GM23338 (cell line): ENCODE results near the gene EDIL3. TPM values are rescaled to one million over a fixed set of nuclear protein-coding genes. Genes with fewer than 3 reads are reported as not detected.
A peak's percentile ranks its signal among the peaks of the same experiment; 100 is the strongest.

Experiments
- ATAC-seq: fragments of 200-7000 bp; cut with Tn5 transposase; 3 replicates; pipeline ENCODE4 v1.9.1; 2020
- DNase-seq: peaks from one replicate; pipeline ENCODE4 v3.0.0-alpha.2; 2015; ENCODE audit warnings: low spot score
- H2AFZ ChIP-seq: fragments of 200-600 bp; sonication (generic); 2 replicates; pipeline ENCODE4 v1.8.0; 2016; ENCODE audit warnings: antibody characterized with exemption, mild to moderate bottlenecking, moderate library complexity
- H3F3A ChIP-seq: fragments of 200-600 bp; sonication (generic); replicated peaks from 2 replicates; pipeline ENCODE4 v1.8.0; 2017; ENCODE audit warnings: antibody characterized with exemption, mixed run types, low read depth
- H3K27ac ChIP-seq: fragments of 200-600 bp; sonication (generic); 2 replicates; pipeline ENCODE4 v1.6.1; 2016; ENCODE audit warnings: low read depth
- H3K27me3 ChIP-seq: fragments of 200-600 bp; sonication (generic); 2 replicates; pipeline ENCODE4 v1.8.0; 2016; ENCODE audit warnings: mild to moderate bottlenecking, mixed run types, moderate library complexity; ENCODE audit not compliant: insufficient read depth
- H3K36me3 ChIP-seq: fragments of 200-600 bp; sonication (generic); 2 replicates; pipeline ENCODE4 v1.8.0; 2016; ENCODE audit warnings: mild to moderate bottlenecking; ENCODE audit not compliant: insufficient read depth
- H3K4me1 ChIP-seq: fragments of 200-600 bp; sonication (generic); 2 replicates; pipeline ENCODE4 v1.8.0; 2016; ENCODE audit warnings: mild to moderate bottlenecking, moderate library complexity; ENCODE audit not compliant: insufficient read depth
- H3K4me2 ChIP-seq: fragments of 200-600 bp; sonication (generic); 2 replicates; pipeline ENCODE4 v1.7.1; 2017; ENCODE audit warnings: mixed run types
- H3K4me3 ChIP-seq: fragments of 200-600 bp; sonication (generic); 2 replicates; pipeline ENCODE4 v1.6.1; 2016; ENCODE audit warnings: mixed run types
- H3K79me2 ChIP-seq: fragments of 200-600 bp; sonication (generic); replicated peaks from 2 replicates; pipeline ENCODE4 v1.8.0; 2017; ENCODE audit warnings: mild to moderate bottlenecking; ENCODE audit not compliant: insufficient read depth
- H3K9me2 ChIP-seq: fragments of 200-600 bp; sonication (generic); 2 replicates; pipeline ENCODE4 v1.8.0; 2017; ENCODE audit not compliant: insufficient read depth
- H4K20me1 ChIP-seq: fragments of 200-600 bp; sonication (generic); replicated peaks from 2 replicates; pipeline ENCODE4 v1.8.0; 2017; ENCODE audit warnings: mild to moderate bottlenecking; ENCODE audit not compliant: insufficient read depth
- H3K27ac Mint-ChIP-seq: 2 replicates; pipeline ENCODE4 v1.8.0; 2020; ENCODE audit warnings: inconsistent platforms, mild to moderate bottlenecking, moderate library complexity, mixed read lengths
- H3K27me3 Mint-ChIP-seq: 3 replicates; pipeline ENCODE4 v1.8.0; 2022; ENCODE audit warnings: low read depth, mild to moderate bottlenecking, moderate library complexity, mixed read lengths, inconsistent platforms; ENCODE audit not compliant: insufficient read depth, poor library complexity
- H3K36me3 Mint-ChIP-seq: 3 replicates; pipeline ENCODE4 v1.8.0; 2021; ENCODE audit warnings: low read depth, mild to moderate bottlenecking, inconsistent platforms, moderate library complexity, mixed read lengths
- H3K4me1 Mint-ChIP-seq: 3 replicates; pipeline ENCODE4 v1.8.0; 2020; ENCODE audit warnings: mild to moderate bottlenecking, inconsistent platforms, mixed read lengths
- H3K4me3 Mint-ChIP-seq: 3 replicates; pipeline ENCODE4 v1.8.0; 2021; ENCODE audit warnings: moderate library complexity, mild to moderate bottlenecking, inconsistent platforms, mixed read lengths
- H3K9me3 Mint-ChIP-seq: 3 replicates; pipeline ENCODE4 v1.8.0; 2020; ENCODE audit warnings: moderate library complexity, mild to moderate bottlenecking, inconsistent platforms, mixed read lengths
- EZH2 ChIP-seq: fragments of 200-600 bp; sonication (generic); IDR thresholded peaks from one replicate; pipeline ENCODE4 v1.8.0; 2017; ENCODE audit warnings: antibody characterized with exemption, mild to moderate bottlenecking, low read depth; ENCODE audit not compliant: unreplicated experiment
- JUNB ChIP-seq: IDR thresholded peaks from one replicate; pipeline ENCODE4 v1.6.1; 2016; ENCODE audit warnings: antibody characterized with exemption; ENCODE audit not compliant: unreplicated experiment
- NANOG ChIP-seq: IDR thresholded peaks from 2 replicates; pipeline ENCODE4 v1.6.1; 2016; ENCODE audit warnings: antibody characterized with exemption, borderline replicate concordance
- ZNF114 ChIP-seq: fragments of 250-450 bp; sonication (Bioruptor Pico); IDR thresholded peaks from 2 replicates; pipeline ENCODE4 v1.5.0; 2020; ENCODE audit warnings: mild to moderate bottlenecking, moderate library complexity
- polyA plus RNA-seq: library from polyadenylated mRNA; unstranded; fragments of >200 nt; fragmentation: Nextera tagmentation; extraction: Ambion mirVana; gene quantifications from 2 replicates; pipeline ENCODE4 v1.2.1, GENCODE V29; 2016
- total RNA-seq: library from RNA; depleted of rRNA; stranded (reverse); fragments of >200 nt; shearing (Covaris generic); gene quantifications from 2 replicates; pipeline ENCODE4 v1.2.3, GENCODE V29; 2014
- TF ChIP-seq, protein P1 (sequence below): IDR thresholded peaks from one replicate; pipeline ENCODE4 v1.6.1; 2018; ENCODE audit warnings: antibody characterized with exemption; ENCODE audit not compliant: unreplicated experiment
- TF ChIP-seq, protein P2 (sequence below): IDR thresholded peaks from 2 replicates; pipeline ENCODE4 v1.6.1; 2016; ENCODE audit warnings: antibody characterized with exemption

EDIL3 gene
- total and polyA plus RNA-seq, 2 experiments from 2014 or later, result 43.3 to 61.9 TPM

DNA sequence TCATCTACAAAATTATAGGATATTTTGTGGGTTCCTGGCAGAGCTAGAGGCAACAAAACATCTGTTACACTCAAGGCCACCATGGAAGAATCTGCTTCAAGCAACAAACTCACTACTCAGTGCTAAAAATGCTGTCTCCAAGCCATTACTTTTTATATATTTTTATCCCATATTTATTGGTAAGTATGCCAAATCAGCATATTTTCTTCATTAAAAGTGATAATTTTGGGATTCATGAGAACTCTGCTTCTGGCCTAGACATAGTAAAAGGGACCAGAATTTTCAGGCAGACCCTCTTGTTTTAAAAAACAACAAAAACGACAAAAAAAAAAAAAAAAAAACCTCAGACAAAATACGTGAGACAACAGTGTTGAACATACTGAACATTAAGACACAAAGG lies 236.0 kb downstream of the EDIL3 start:
- no peaks in the 10 kb centered on the region for H3K36me3 Mint-ChIP-seq
- Histone ChIP-seq H3F3A (no peaks in the 10 kb centered on the region), H3K36me3 (no peaks in the 10 kb centered on the region), H3K4me1 (peaks cover 5% of the 10 kb centered on the region; the same call in 1 of the 2 replicates), H4K20me1 (no peaks in the 10 kb centered on the region), H3K9me2 (no peaks in the 10 kb centered on the region), H3K4me3 (no peak overlapping the region), H3K27ac (no peak overlapping the region), H3K79me2 (no peaks in the 10 kb centered on the region), H3K4me2 (no peak overlapping the region), H3K27me3 (no peaks in the 10 kb centered on the region), H2AFZ (no peak overlapping the region)
- no peaks in the 10 kb centered on the region for H3K9me3 Mint-ChIP-seq
- H3K4me1 Mint-ChIP-seq, result peaks cover 6% of the 10 kb centered on the region; the same call in 2 of the 3 replicates
- no peak for ATAC-seq
- no peak for DNase-seq
- H3K27ac Mint-ChIP-seq, result peak overlapping the region; percentile 31; the same call in 1 of the 2 replicates
- H3K4me3 Mint-ChIP-seq, result no peak overlapping the region
- H3K27me3 Mint-ChIP-seq, result no peaks in the 10 kb centered on the region
- TF ChIP-seq EZH2, result no peak
- TF ChIP-seq, protein P1, sequence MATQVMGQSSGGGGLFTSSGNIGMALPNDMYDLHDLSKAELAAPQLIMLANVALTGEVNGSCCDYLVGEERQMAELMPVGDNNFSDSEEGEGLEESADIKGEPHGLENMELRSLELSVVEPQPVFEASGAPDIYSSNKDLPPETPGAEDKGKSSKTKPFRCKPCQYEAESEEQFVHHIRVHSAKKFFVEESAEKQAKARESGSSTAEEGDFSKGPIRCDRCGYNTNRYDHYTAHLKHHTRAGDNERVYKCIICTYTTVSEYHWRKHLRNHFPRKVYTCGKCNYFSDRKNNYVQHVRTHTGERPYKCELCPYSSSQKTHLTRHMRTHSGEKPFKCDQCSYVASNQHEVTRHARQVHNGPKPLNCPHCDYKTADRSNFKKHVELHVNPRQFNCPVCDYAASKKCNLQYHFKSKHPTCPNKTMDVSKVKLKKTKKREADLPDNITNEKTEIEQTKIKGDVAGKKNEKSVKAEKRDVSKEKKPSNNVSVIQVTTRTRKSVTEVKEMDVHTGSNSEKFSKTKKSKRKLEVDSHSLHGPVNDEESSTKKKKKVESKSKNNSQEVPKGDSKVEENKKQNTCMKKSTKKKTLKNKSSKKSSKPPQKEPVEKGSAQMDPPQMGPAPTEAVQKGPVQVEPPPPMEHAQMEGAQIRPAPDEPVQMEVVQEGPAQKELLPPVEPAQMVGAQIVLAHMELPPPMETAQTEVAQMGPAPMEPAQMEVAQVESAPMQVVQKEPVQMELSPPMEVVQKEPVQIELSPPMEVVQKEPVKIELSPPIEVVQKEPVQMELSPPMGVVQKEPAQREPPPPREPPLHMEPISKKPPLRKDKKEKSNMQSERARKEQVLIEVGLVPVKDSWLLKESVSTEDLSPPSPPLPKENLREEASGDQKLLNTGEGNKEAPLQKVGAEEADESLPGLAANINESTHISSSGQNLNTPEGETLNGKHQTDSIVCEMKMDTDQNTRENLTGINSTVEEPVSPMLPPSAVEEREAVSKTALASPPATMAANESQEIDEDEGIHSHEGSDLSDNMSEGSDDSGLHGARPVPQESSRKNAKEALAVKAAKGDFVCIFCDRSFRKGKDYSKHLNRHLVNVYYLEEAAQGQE, result no peak
- TF ChIP-seq NANOG, result no peak
- TF ChIP-seq, protein P2, sequence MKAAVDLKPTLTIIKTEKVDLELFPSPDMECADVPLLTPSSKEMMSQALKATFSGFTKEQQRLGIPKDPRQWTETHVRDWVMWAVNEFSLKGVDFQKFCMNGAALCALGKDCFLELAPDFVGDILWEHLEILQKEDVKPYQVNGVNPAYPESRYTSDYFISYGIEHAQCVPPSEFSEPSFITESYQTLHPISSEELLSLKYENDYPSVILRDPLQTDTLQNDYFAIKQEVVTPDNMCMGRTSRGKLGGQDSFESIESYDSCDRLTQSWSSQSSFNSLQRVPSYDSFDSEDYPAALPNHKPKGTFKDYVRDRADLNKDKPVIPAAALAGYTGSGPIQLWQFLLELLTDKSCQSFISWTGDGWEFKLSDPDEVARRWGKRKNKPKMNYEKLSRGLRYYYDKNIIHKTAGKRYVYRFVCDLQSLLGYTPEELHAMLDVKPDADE, result no peak
- no peak for TF ChIP-seq JUNB

DNA sequence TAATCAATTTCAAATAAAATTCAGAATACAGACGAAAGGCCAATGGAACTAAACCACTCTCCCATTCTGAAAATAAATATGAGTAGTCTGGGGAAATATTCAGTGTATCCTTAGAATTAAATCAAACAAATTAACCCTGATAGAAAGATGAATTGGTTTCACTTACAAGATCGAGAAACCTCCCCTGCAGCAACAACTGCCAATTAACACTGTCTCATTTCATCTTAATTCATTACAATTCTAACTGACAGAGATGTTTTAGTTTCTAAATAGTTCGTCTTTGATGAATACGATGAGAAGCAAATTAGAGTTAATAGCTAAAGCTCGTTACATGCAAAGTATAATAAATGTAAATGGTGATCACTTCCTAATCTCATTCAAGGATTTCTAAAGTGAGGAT lies 247.1 kb downstream of the EDIL3 start:
- Mint-ChIP-seq H3K4me3 (no peak overlapping the region), H3K36me3 (no peaks in the 10 kb centered on the region), H3K9me3 (no peaks in the 10 kb centered on the region), H3K27ac (no peak overlapping the region), H3K4me1 (peaks cover 2% of the 10 kb centered on the region; the same call in 1 of the 3 replicates), H3K27me3 (no peaks in the 10 kb centered on the region)
- H3F3A ChIP-seq, result no peaks in the 10 kb centered on the region
- TF ChIP-seq ZNF114 (CRISPR knock-in tag), result no peak
- TF ChIP-seq NANOG, result no peak
- no peak for TF ChIP-seq EZH2
- no peaks in the 10 kb centered on the region for H3K79me2 ChIP-seq
- no peak overlapping the region for H3K27ac ChIP-seq
- H3K4me1 ChIP-seq, result no peaks in the 10 kb centered on the region
- no peaks in the 10 kb centered on the region for H3K36me3 ChIP-seq
- no peak overlapping the region for H3K4me2 ChIP-seq
- no peaks in the 10 kb centered on the region for H3K27me3 ChIP-seq
- ATAC-seq, result no peak
- no peak overlapping the region for H3K4me3 ChIP-seq
- 0 out of 2 replicates have a peak, but pooled peaks cover 3% of the 10 kb centered on the region for H4K20me1 ChIP-seq
- no peaks in the 10 kb centered on the region for H3K9me2 ChIP-seq
- H2AFZ ChIP-seq, result no peak overlapping the region
- no peak for DNase-seq
